H9 (cell line): ENCODE measurements around the gene CELF4. TPM values are rescaled to one million over a fixed set of nuclear protein-coding genes. Genes with fewer than 3 reads are reported as not detected.

Experiments used
- DNase-seq: peaks from one replicate; pipeline ENCODE4 v3.0.0-alpha.2; 2017
- H2AFZ ChIP-seq: one replicate; pipeline ENCODE4 v1.6.1; 2013; ENCODE audit warnings: mild to moderate bottlenecking, low read length, control low read depth, moderate library complexity
- H2AK5ac ChIP-seq: 2 replicates; pipeline ENCODE4 v1.6.1; 2013; ENCODE audit warnings: low read length, control low read depth, mixed read lengths; ENCODE audit not compliant: insufficient read length
- H2BK120ac ChIP-seq: one replicate; pipeline ENCODE4 v1.6.1; 2013; ENCODE audit warnings: low read depth, mild to moderate bottlenecking, low read length, control low read depth, inconsistent platforms; ENCODE audit not compliant: poor library complexity, severe bottlenecking
- H2BK12ac ChIP-seq: 2 replicates; pipeline ENCODE4 v1.6.1; 2013; ENCODE audit warnings: low read length, control low read depth, mixed read lengths, low read depth; ENCODE audit not compliant: insufficient read length
- H2BK15ac ChIP-seq: 2 replicates; pipeline ENCODE4 v1.6.1; 2013; ENCODE audit warnings: low read depth, low read length, control low read depth
- H2BK20ac ChIP-seq: one replicate; pipeline ENCODE4 v1.6.1; 2013; ENCODE audit warnings: low read depth, mild to moderate bottlenecking, low read length, control low read depth, inconsistent platforms; ENCODE audit not compliant: poor library complexity, severe bottlenecking
- H2BK5ac ChIP-seq: 2 replicates; pipeline ENCODE4 v1.6.1; 2013; ENCODE audit warnings: low read length, control low read depth, mixed read lengths; ENCODE audit not compliant: insufficient read length
- H3K14ac ChIP-seq: 2 replicates; pipeline ENCODE4 v1.6.1; 2013; ENCODE audit warnings: low read length, control low read depth; ENCODE audit not compliant: insufficient read depth
- H3K18ac ChIP-seq: 2 replicates; pipeline ENCODE4 v1.6.1; 2013; ENCODE audit warnings: low read depth, mild to moderate bottlenecking, mixed read lengths, low read length, control low read depth; ENCODE audit not compliant: insufficient read length
- H3K23ac ChIP-seq: 2 replicates; pipeline ENCODE4 v1.6.1; 2013; ENCODE audit warnings: low read length, control low read depth, mixed read lengths, low read depth; ENCODE audit not compliant: insufficient read length
- H3K23me2 ChIP-seq: 2 replicates; pipeline ENCODE4 v1.6.1; 2013; ENCODE audit warnings: low read depth, mild to moderate bottlenecking, mixed read lengths, low read length, control low read depth; ENCODE audit not compliant: insufficient read length, poor library complexity, severe bottlenecking
- H3K27ac ChIP-seq: 2 replicates; pipeline ENCODE4 v1.5.1; 2013; ENCODE audit warnings: low read length, control low read depth, mixed read lengths, low read depth; ENCODE audit not compliant: insufficient read length
- H3K27me3 ChIP-seq: 2 replicates; pipeline ENCODE4 v1.6.1; 2013; ENCODE audit warnings: low read length, control low read depth, inconsistent platforms; ENCODE audit not compliant: insufficient read depth
- H3K4ac ChIP-seq: 2 replicates; pipeline ENCODE4 v1.6.1; 2013; ENCODE audit warnings: low read depth, mild to moderate bottlenecking, control low read depth, inconsistent platforms, low read length, moderate library complexity
- H3K4me1 ChIP-seq: 2 replicates; pipeline ENCODE4 v1.6.1; 2013; ENCODE audit warnings: low read length, control low read depth, inconsistent platforms; ENCODE audit not compliant: insufficient read depth
- H3K4me2 ChIP-seq: 2 replicates; pipeline ENCODE4 v1.6.1; 2013; ENCODE audit warnings: low read length, control low read depth, mixed read lengths; ENCODE audit not compliant: insufficient read length, insufficient read depth
- H3K56ac ChIP-seq: 2 replicates; pipeline ENCODE4 v1.6.1; 2013; ENCODE audit warnings: low read depth, mild to moderate bottlenecking, mixed read lengths, low read length, control low read depth; ENCODE audit not compliant: insufficient read length
- H3K79me1 ChIP-seq: 2 replicates; pipeline ENCODE4 v1.6.1; 2013; ENCODE audit warnings: low read depth, mild to moderate bottlenecking, moderate library complexity, low read length, control low read depth, inconsistent platforms; ENCODE audit not compliant: insufficient read depth, poor library complexity, severe bottlenecking
- H3K79me2 ChIP-seq: 2 replicates; pipeline ENCODE4 v1.6.1; 2013; ENCODE audit warnings: low read length, control low read depth, inconsistent platforms; ENCODE audit not compliant: insufficient read depth
- H3K9ac ChIP-seq: 2 replicates; pipeline ENCODE4 v1.6.1; 2013; ENCODE audit warnings: low read length, control low read depth, mixed read lengths; ENCODE audit not compliant: insufficient read length; ENCODE audit errors: extremely low read depth
- H3K9me3 ChIP-seq: one replicate; pipeline ENCODE4 v1.6.1; 2013; ENCODE audit warnings: low read depth, low read length, inconsistent platforms; ENCODE audit not compliant: control insufficient read depth
- H3T11ph ChIP-seq: one replicate; pipeline ENCODE4 v1.6.1; 2013; ENCODE audit warnings: mild to moderate bottlenecking, low read length, control low read depth, inconsistent platforms
- H4K20me1 ChIP-seq: one replicate; pipeline ENCODE4 v1.6.1; 2013; ENCODE audit not compliant: control insufficient read depth, insufficient read length, insufficient read depth
- H4K5ac ChIP-seq: 2 replicates; pipeline ENCODE4 v1.6.1; 2013; ENCODE audit warnings: low read depth, mild to moderate bottlenecking, mixed read lengths, low read length, control low read depth; ENCODE audit not compliant: insufficient read length
- H4K8ac ChIP-seq: replicated peaks from 2 replicates; pipeline ENCODE4 v1.6.1; 2013; ENCODE audit warnings: low read length, control low read depth, mixed read lengths, low read depth; ENCODE audit not compliant: insufficient read length
- H4K91ac ChIP-seq: 2 replicates; pipeline ENCODE4 v1.6.1; 2013; ENCODE audit warnings: low read depth, mild to moderate bottlenecking, moderate library complexity, mixed read lengths, low read length, control low read depth; ENCODE audit not compliant: insufficient read length
- H3K27ac Mint-ChIP-seq, 3 experiments: 2 replicates in 2 of 3; 3 replicates in 1 of 3; pipeline ENCODE4 v1.8.0; 2020 to 2021; ENCODE audit warnings: mixed read lengths in 3 of 3, mild to moderate bottlenecking in 1 of 3, moderate library complexity in 1 of 3
- H3K27me3 Mint-ChIP-seq: 2 replicates; pipeline ENCODE4 v1.8.0; 2021; ENCODE audit warnings: low read depth, mild to moderate bottlenecking, moderate library complexity, mixed read lengths
- H3K36me3 Mint-ChIP-seq, 3 experiments: 2 replicates in 2 of 3; 3 replicates in 1 of 3; pipeline ENCODE4 v1.8.0; 2020 to 2021; ENCODE audit warnings: low read depth in 3 of 3, mixed read lengths in 3 of 3; ENCODE audit not compliant: insufficient read depth in 1 of 3
- H3K4me1 Mint-ChIP-seq, 2 experiments: 2 replicates each; pipeline ENCODE4 v1.8.0; 2020; ENCODE audit warnings: mixed read lengths in 2 of 2
- H3K4me3 Mint-ChIP-seq, 2 experiments: 2 replicates in 1 of 2; 3 replicates in 1 of 2; pipeline ENCODE4 v1.8.0; 2020 to 2021; ENCODE audit warnings: mild to moderate bottlenecking in 2 of 2, mixed read lengths in 2 of 2, moderate library complexity in 1 of 2
- H3K9me3 Mint-ChIP-seq, 2 experiments: 2 replicates in 1 of 2; 3 replicates in 1 of 2; pipeline ENCODE4 v1.8.0; 2020; ENCODE audit warnings: mild to moderate bottlenecking in 2 of 2, mixed read lengths in 2 of 2, moderate library complexity in 1 of 2
- WGBS: extraction: QIAGEN DNeasy Blood & Tissue Kit; methylation state at CpG from one replicate; pipeline ENCODE4 v1.1.7; 2013; ENCODE audit warnings: missing lambda C conversion rate, low lambda C conversion rate, mixed read lengths; ENCODE audit not compliant: insufficient read length; ENCODE audit errors: extremely low coverage; 5-methylcytosine and 5-hydroxymethylcytosine counted together
- total RNA-seq: library from RNA; stranded (reverse); gene quantifications from 2 replicates; pipeline ENCODE4 v1.2.1, GENCODE V29; 2021
- TF ChIP-seq, protein P1 (sequence below): fragments of 200-600 bp; sonication (generic); conservative IDR thresholded peaks from 3 replicates; pipeline ENCODE4 v1.8.0; 2021; ENCODE audit warnings: antibody characterized with exemption, mild to moderate bottlenecking

CELF4 gene
- total RNA-seq, 1 experiment from 2014 or later, result 1.1 TPM

DNA sequence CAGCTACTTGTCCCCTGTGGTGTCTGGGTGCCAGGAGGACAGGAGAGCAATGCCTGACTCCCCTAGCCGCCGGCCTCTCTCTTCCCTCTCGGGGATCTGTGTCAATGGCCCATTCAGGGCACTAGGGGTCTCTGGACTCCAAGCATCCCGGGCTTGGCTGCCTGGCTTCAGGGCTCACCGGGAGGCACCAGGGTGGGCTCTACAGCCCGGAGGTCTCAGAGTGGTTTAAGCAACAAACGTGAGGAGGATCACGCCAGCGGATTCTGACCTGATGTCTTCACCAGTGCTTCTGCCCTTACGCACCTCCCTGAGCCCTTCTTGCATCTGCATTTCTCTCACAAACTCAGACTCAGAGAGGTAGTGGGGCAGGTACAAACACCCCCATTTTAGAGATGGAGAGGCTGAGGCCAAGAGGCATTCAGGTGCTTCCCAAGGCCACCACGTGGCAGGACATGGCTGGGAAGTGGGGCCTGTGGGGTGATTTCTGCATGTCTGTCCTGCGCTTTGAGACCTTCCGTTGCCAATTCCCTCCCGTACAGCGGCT is 243.0 kb downstream of the CELF4 start:
- Mint-ChIP-seq H3K36me3 (no peaks in the 10 kb centered on the region), H3K4me1 (peaks cover 4 to 16% of the 10 kb centered on the region in 2 experiments), H3K4me3 (no peak overlapping the region), H3K27ac (no peak overlapping the region), H3K9me3 (no peaks in the 10 kb centered on the region), H3K27me3 (peaks cover 17% of the 10 kb centered on the region)
- H3T11ph ChIP-seq, result no peak overlapping the region
- no peak overlapping the region for H3K56ac ChIP-seq
- no peak overlapping the region for H4K91ac ChIP-seq
- H3K9ac ChIP-seq, result no peak overlapping the region
- H3K27ac ChIP-seq, result no peak overlapping the region
- no peaks in the 10 kb centered on the region for H4K20me1 ChIP-seq
- no peaks in the 10 kb centered on the region for H3K79me1 ChIP-seq
- H3K4me1 ChIP-seq, result no peaks in the 10 kb centered on the region
- no peaks in the 10 kb centered on the region for H3K27me3 ChIP-seq
- H3K23me2 ChIP-seq, result no peaks in the 10 kb centered on the region
- no CpG with 5 or more reads among the region's 15 CpGs for WGBS
- no peak overlapping the region for H2BK120ac ChIP-seq
- TF ChIP-seq, protein P1, sequence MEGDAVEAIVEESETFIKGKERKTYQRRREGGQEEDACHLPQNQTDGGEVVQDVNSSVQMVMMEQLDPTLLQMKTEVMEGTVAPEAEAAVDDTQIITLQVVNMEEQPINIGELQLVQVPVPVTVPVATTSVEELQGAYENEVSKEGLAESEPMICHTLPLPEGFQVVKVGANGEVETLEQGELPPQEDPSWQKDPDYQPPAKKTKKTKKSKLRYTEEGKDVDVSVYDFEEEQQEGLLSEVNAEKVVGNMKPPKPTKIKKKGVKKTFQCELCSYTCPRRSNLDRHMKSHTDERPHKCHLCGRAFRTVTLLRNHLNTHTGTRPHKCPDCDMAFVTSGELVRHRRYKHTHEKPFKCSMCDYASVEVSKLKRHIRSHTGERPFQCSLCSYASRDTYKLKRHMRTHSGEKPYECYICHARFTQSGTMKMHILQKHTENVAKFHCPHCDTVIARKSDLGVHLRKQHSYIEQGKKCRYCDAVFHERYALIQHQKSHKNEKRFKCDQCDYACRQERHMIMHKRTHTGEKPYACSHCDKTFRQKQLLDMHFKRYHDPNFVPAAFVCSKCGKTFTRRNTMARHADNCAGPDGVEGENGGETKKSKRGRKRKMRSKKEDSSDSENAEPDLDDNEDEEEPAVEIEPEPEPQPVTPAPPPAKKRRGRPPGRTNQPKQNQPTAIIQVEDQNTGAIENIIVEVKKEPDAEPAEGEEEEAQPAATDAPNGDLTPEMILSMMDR, result peak; percentile 74
- H3K79me2 ChIP-seq, result no peaks in the 10 kb centered on the region
- H2BK15ac ChIP-seq, result no peak overlapping the region
- H3K14ac ChIP-seq, result no peak overlapping the region
- no peak overlapping the region for H3K23ac ChIP-seq
- H3K18ac ChIP-seq, result no peak overlapping the region
- H2AFZ ChIP-seq, result no peak overlapping the region
- no peaks in the 10 kb centered on the region for H3K9me3 ChIP-seq
- H3K4ac ChIP-seq, result no peak overlapping the region
- H2BK5ac ChIP-seq, result no peak overlapping the region
- no peak overlapping the region for H3K4me2 ChIP-seq
- no peak overlapping the region for H2BK12ac ChIP-seq
- H2AK5ac ChIP-seq, result no peak overlapping the region
- no peak overlapping the region for H2BK20ac ChIP-seq
- peak; percentile 69 for DNase-seq
- H4K5ac ChIP-seq, result no peak overlapping the region
- H4K8ac ChIP-seq, result no peak overlapping the region
